Small intestine (tissue), 7 donors: Measurements from ENCODE around the gene ESRRB. TPM values are rescaled to one million over a fixed set of nuclear protein-coding genes. Genes with fewer than 3 reads are reported as not detected.

Experiments
- DNase-seq, 2 donors: peaks; one replicate each; pipeline versions ENCODE4 v3.0.0 to v3.0.0-alpha.2; 2013
- FAIRE-seq: peaks from 2 replicates; lab custom pipeline; 2012; peaks lifted over from hg19 to GRCh38; lab: Jason Lieb, UNC
- H3K27ac ChIP-seq, 3 donors: one replicate each; pipeline ENCODE4 v1.5.1; 2013; ENCODE audit warnings: low read length in 2 of 3, mild to moderate bottlenecking in 2 of 3, control low read depth in 1 of 3, inconsistent platforms in 1 of 3, low read depth in 1 of 3, moderate library complexity in 1 of 3
- H3K27me3 ChIP-seq, 3 donors: one replicate each; pipeline ENCODE4 v1.6.1; 2013; ENCODE audit warnings: low read length in 3 of 3, inconsistent platforms in 1 of 3; ENCODE audit not compliant: control insufficient read depth in 3 of 3, insufficient read depth in 3 of 3
- H3K36me3 ChIP-seq, 3 donors: one replicate each; pipeline ENCODE4 v1.6.1; 2013; ENCODE audit warnings: low read length in 3 of 3, inconsistent platforms in 1 of 3, low read depth in 1 of 3, mild to moderate bottlenecking in 1 of 3, moderate library complexity in 1 of 3; ENCODE audit not compliant: control insufficient read depth in 3 of 3, insufficient read depth in 2 of 3
- H3K4me1 ChIP-seq, 3 donors: one replicate each; pipeline ENCODE4 v1.6.1; 2013; ENCODE audit warnings: low read length in 2 of 3, inconsistent platforms in 1 of 3, low read depth in 1 of 3, mild to moderate bottlenecking in 1 of 3, moderate library complexity in 1 of 3; ENCODE audit not compliant: control insufficient read depth in 3 of 3, insufficient read depth in 2 of 3
- H3K4me3 ChIP-seq, 3 donors: one replicate each; pipeline ENCODE4 v1.5.1; 2013; ENCODE audit warnings: low read length in 3 of 3, control low read depth in 1 of 3, inconsistent platforms in 1 of 3, low read depth in 1 of 3, mild to moderate bottlenecking in 1 of 3, moderate library complexity in 1 of 3
- H3K9me3 ChIP-seq, 2 donors: one replicate each; pipeline ENCODE4 v1.6.1; 2013; ENCODE audit warnings: low read depth in 1 of 2, low read length in 1 of 2; ENCODE audit not compliant: control insufficient read depth in 2 of 2, insufficient read depth in 1 of 2
- WGBS, 3 donors: extraction: QIAGEN DNeasy Blood & Tissue Kit; methylation state at CpG; one replicate each; pipeline ENCODE4 v1.1.7; 2013; 5-methylcytosine and 5-hydroxymethylcytosine counted together
- polyA plus RNA-seq, 4 donors: library from polyadenylated mRNA; stranded (reverse) in 3 of 4; unstranded in 1 of 4; fragments of 200-250 nt in 3 of 4; fragments of 120-200 nt in 1 of 4; gene quantifications; one replicate each; pipeline versions ENCODE4 v1.2.1 to v1.2.3, GENCODE V29; 2013
- donor health status: healthy with polysubstance abuse.
- donor health status: control.
- donor health status: control.
- donor health status: Bipolar disorder and iron deficiency.
- donor health status: healthy.

ESRRB gene
- polyA plus RNA-seq, 4 donors, result 0.04 to 0.54 (median 0.13) TPM; not detected in 1

GRCh38 chr14:76348898-76349297 lies 27.0 kb upstream of the ESRRB start:
- FAIRE-seq (no peak), DNase-seq (no peak)
- Histone ChIP-seq H3K36me3 (no peaks in the 10 kb centered on the region), H3K4me1 (peaks cover 0 to 3% (median 0%) of the 10 kb centered on the region in 3 donors), H3K9me3 (no peaks in the 10 kb centered on the region), H3K27me3 (peaks cover 0 to 3% (median 0%) of the 10 kb centered on the region in 3 donors), H3K27ac (no peak overlapping the region), H3K4me3 (no peak overlapping the region)
- WGBS, 3 donors, result 50 to 68% (median 64%) methylated on average over 8 of the region's 8 CpGs

- no peak overlapping the region for H3K27ac ChIP-seq
- peaks cover 0 to 3% (median 2%) of the 10 kb centered on the region in 3 donors for H3K27me3 ChIP-seq
- no peaks in the 10 kb centered on the region for H3K9me3 ChIP-seq
- no peak for DNase-seq
- H3K36me3 ChIP-seq, result no peaks in the 10 kb centered on the region
- H3K4me3 ChIP-seq, result no peak overlapping the region
- 44 to 77% (median 70%) methylated on average over 4 of the region's 4 CpGs for WGBS, 3 donors
- FAIRE-seq, result no peak
- H3K4me1 ChIP-seq, result peaks cover 0 to 3% (median 0%) of the 10 kb centered on the region in 3 donors
These were observed 25.9 kb upstream of the ESRRB start for GRCh38 chr14:76349993-76350392.

GRCh38 chr14:76350671-76351070 lies 25.3 kb upstream of the ESRRB start:
- no peaks in the 10 kb centered on the region for H3K9me3 ChIP-seq
- DNase-seq (no peak), FAIRE-seq (no peak)
- H3K27ac ChIP-seq, result no peak overlapping the region
- peaks cover 0 to 3% (median 0%) of the 10 kb centered on the region in 3 donors for H3K4me1 ChIP-seq
- H3K27me3 ChIP-seq, result peaks cover 0 to 3% (median 2%) of the 10 kb centered on the region in 3 donors
- H3K36me3 ChIP-seq, result no peaks in the 10 kb centered on the region
- no peak overlapping the region for H3K4me3 ChIP-seq
- 74 to 89% (median 80%) methylated on average over 5 of the region's 5 CpGs for WGBS, 3 donors

- Histone ChIP-seq H3K4me3 (no peak overlapping the region), H3K9me3 (no peaks in the 10 kb centered on the region), H3K27me3 (peaks cover 0 to 7% (median 2%) of the 10 kb centered on the region in 3 donors), H3K36me3 (no peaks in the 10 kb centered on the region), H3K27ac (no peak overlapping the region), H3K4me1 (peaks cover 0 to 3% (median 0%) of the 10 kb centered on the region in 3 donors)
- no peak for FAIRE-seq
- 74 to 95% (median 76%) methylated on average over 4 to 5 of the region's 5 CpGs for WGBS, 3 donors
- DNase-seq, result no peak
These were observed 24.0 kb upstream of the ESRRB start for GRCh38 chr14:76351941-76352340.

GRCh38 chr14:76352639-76353281 lies 23.2 kb upstream of the ESRRB start:
- H3K36me3 ChIP-seq, result no peaks in the 10 kb centered on the region
- DNase-seq, result peak; percentile 22 to 80
- WGBS, 3 donors, result 5 to 7% (median 5%) methylated on average over 40 of the region's 40 CpGs
- H3K4me1 ChIP-seq, result peaks cover 0 to 3% (median 0%) of the 10 kb centered on the region in 3 donors
- H3K27ac ChIP-seq, result no peak overlapping the region
- H3K9me3 ChIP-seq, result no peaks in the 10 kb centered on the region
- H3K27me3 ChIP-seq, result peaks cover 0 to 7% (median 2%) of the 10 kb centered on the region in 3 donors
- FAIRE-seq, result no peak
- H3K4me3 ChIP-seq, result no peak overlapping the region

- DNase-seq (no peak), FAIRE-seq (no peak)
- peaks cover 0 to 7% (median 2%) of the 10 kb centered on the region in 3 donors for H3K27me3 ChIP-seq
- peaks cover 0 to 3% (median 0%) of the 10 kb centered on the region in 3 donors for H3K4me1 ChIP-seq
- no peaks in the 10 kb centered on the region for H3K9me3 ChIP-seq
- H3K4me3 ChIP-seq, result no peak overlapping the region
- H3K27ac ChIP-seq, result no peak overlapping the region
- H3K36me3 ChIP-seq, result no peaks in the 10 kb centered on the region
- 86 to 91% (median 88%) methylated on average over 4 of the region's 4 CpGs for WGBS, 3 donors
These were observed 21.6 kb upstream of the ESRRB start for GRCh38 chr14:76354310-76354709.

- WGBS, 3 donors, result 82 to 95% (median 85%) methylated on average over 3 of the region's 3 CpGs
These were observed 20.2 kb upstream of the ESRRB start for GRCh38 chr14:76355771-76356170.

GRCh38 chr14:76371066-76371465 lies 4.9 kb upstream of the ESRRB start:
- no peak for DNase-seq
- H3K4me3 ChIP-seq, result no peak overlapping the region
- peaks cover 0 to 44% (median 14%) of the 10 kb centered on the region in 3 donors for H3K27me3 ChIP-seq
- H3K27ac ChIP-seq, result no peak overlapping the region
- FAIRE-seq, result no peak
- H3K9me3 ChIP-seq, result no peaks in the 10 kb centered on the region
- 60 to 79% (median 67%) methylated on average over 7 of the region's 7 CpGs for WGBS, 3 donors
- no peaks in the 10 kb centered on the region for H3K4me1 ChIP-seq
- no peaks in the 10 kb centered on the region for H3K36me3 ChIP-seq

More at GRCh38 chr14:76355771-76356170, 20.2 kb upstream of the ESRRB start:
- Histone ChIP-seq H3K9me3 (no peaks in the 10 kb centered on the region), H3K4me3 (no peak overlapping the region), H3K27me3 (peaks cover 0 to 4% (median 2%) of the 10 kb centered on the region in 3 donors), H3K36me3 (no peaks in the 10 kb centered on the region), H3K27ac (no peak overlapping the region), H3K4me1 (peaks cover 0 to 3% (median 0%) of the 10 kb centered on the region in 3 donors)
- FAIRE-seq (no peak), DNase-seq (no peak)
